IMR-90 (cell line): ENCODE measurements around the gene TRPV3. TPM values are rescaled to one million over a fixed set of nuclear protein-coding genes. Genes with fewer than 3 reads are reported as not detected.

Experiments
- ATAC-seq: fragments of 200-7000 bp; cut with Tn5 transposase; 2 replicates; pipeline ENCODE4 v1.9.1; 2020; ENCODE audit warnings: low read depth, mild to moderate bottlenecking, moderate library complexity
- BruUV-seq: library from RNA; stranded (reverse); fragments of 400-500 nt; replicated peaks from 2 replicates; lab custom pipeline; 2021; lab: Mats Ljungman, UMichigan
- CTCF ChIA-PET: fragments of 300-600 bp; formaldehyde crosslinking; extraction: SDS; loops from one replicate; lab custom pipeline; 2021; ENCODE audit warnings: antibody characterized with exemption; lab: Yijun Ruan, JAX
- POLR2A ChIA-PET: fragments of 300-600 bp; sonication (Branson Sonifier 250); formaldehyde crosslinking; loops from one replicate; lab custom pipeline; 2022; ENCODE audit warnings: antibody characterized with exemption; ENCODE audit not compliant: unreplicated experiment; lab: Charles Lee
- DNase-seq: peaks from one replicate; pipeline ENCODE4 v3.0.0; 2013
- H2AFZ ChIP-seq: replicated peaks from 2 replicates; pipeline ENCODE3; 2013; ENCODE audit warnings: low read length, mild to moderate bottlenecking; ENCODE audit not compliant: poor library complexity
- H2AK5ac ChIP-seq: 2 replicates; pipeline ENCODE4 v1.6.1; 2013; ENCODE audit warnings: low read depth, low read length, inconsistent platforms
- H2AK9ac ChIP-seq: replicated peaks from 2 replicates; pipeline ENCODE3; 2013; ENCODE audit warnings: mild to moderate bottlenecking, low read depth, low read length, moderate library complexity; ENCODE audit not compliant: poor library complexity
- H2BK120ac ChIP-seq: 2 replicates; pipeline ENCODE4 v1.6.1; 2013; ENCODE audit warnings: low read depth, low read length, inconsistent platforms
- H2BK15ac ChIP-seq: 3 replicates; pipeline ENCODE4 v1.6.1; 2013; ENCODE audit warnings: low read depth, low read length, inconsistent platforms
- H2BK20ac ChIP-seq: 2 replicates; pipeline ENCODE4 v1.6.1; 2013; ENCODE audit warnings: low read depth, mild to moderate bottlenecking, inconsistent platforms, low read length, moderate library complexity
- H2BK5ac ChIP-seq: 2 replicates; pipeline ENCODE4 v1.6.1; 2013; ENCODE audit warnings: mild to moderate bottlenecking, low read depth, low read length, inconsistent platforms; ENCODE audit not compliant: poor library complexity, severe bottlenecking
- H3K14ac ChIP-seq: replicated peaks from 2 replicates; pipeline ENCODE4 v1.6.1; 2013; ENCODE audit warnings: low read depth, low read length, inconsistent platforms
- H3K18ac ChIP-seq: 2 replicates; pipeline ENCODE4 v1.6.1; 2013; ENCODE audit warnings: low read depth, low read length, control low read depth
- H3K23ac ChIP-seq: 2 replicates; pipeline ENCODE4 v1.6.1; 2013; ENCODE audit warnings: low read depth, low read length, inconsistent platforms
- H3K27ac ChIP-seq: 2 replicates; pipeline ENCODE4 v1.5.1; 2013; ENCODE audit warnings: mild to moderate bottlenecking, control low read depth, low read length; ENCODE audit not compliant: insufficient read depth
- H3K27me3 ChIP-seq: 2 replicates; pipeline ENCODE4 v1.6.1; 2013; ENCODE audit warnings: low read length; ENCODE audit not compliant: control insufficient read depth, insufficient read depth
- H3K36me3 ChIP-seq: 2 replicates; pipeline ENCODE4 v1.6.1; 2013; ENCODE audit warnings: low read length, mixed read lengths; ENCODE audit not compliant: control insufficient read depth, insufficient read depth
- H3K4ac ChIP-seq: 2 replicates; pipeline ENCODE4 v1.6.1; 2013; ENCODE audit warnings: low read depth, low read length, inconsistent platforms
- H3K4me1 ChIP-seq: 2 replicates; pipeline ENCODE4 v1.6.1; 2013; ENCODE audit warnings: low read length, mixed read lengths; ENCODE audit not compliant: control insufficient read depth, insufficient read depth
- H3K4me2 ChIP-seq: 2 replicates; pipeline ENCODE4 v1.6.1; 2013; ENCODE audit warnings: low read depth, mild to moderate bottlenecking, control low read depth, low read length, moderate library complexity
- H3K4me3 ChIP-seq: 2 replicates; pipeline ENCODE4 v1.5.1; 2013; ENCODE audit warnings: low read depth, mild to moderate bottlenecking, control low read depth, low read length, moderate library complexity; ENCODE audit not compliant: insufficient read depth
- H3K56ac ChIP-seq: 2 replicates; pipeline ENCODE4 v1.6.1; 2013; ENCODE audit warnings: low read length, inconsistent platforms; ENCODE audit not compliant: insufficient read depth; ENCODE audit errors: extremely low read depth
- H3K79me1 ChIP-seq, 2 experiments: 2 replicates each; pipeline ENCODE4 v1.6.1; 2013; ENCODE audit warnings: low read length in 2 of 2, inconsistent platforms in 1 of 2, low read depth in 1 of 2
- H3K9ac ChIP-seq: 2 replicates; pipeline ENCODE4 v1.6.1; 2013; ENCODE audit warnings: low read depth, low read length, control low read depth
- H3K9me1 ChIP-seq: 2 replicates; pipeline ENCODE4 v1.6.1; 2013; ENCODE audit warnings: low read length, inconsistent platforms; ENCODE audit not compliant: insufficient read depth
- H3K9me3 ChIP-seq: 2 replicates; pipeline ENCODE4 v1.6.1; 2013; ENCODE audit warnings: low read length; ENCODE audit not compliant: control insufficient read depth, insufficient read depth
- H4K20me1 ChIP-seq: 2 replicates; pipeline ENCODE4 v1.6.1; 2013; ENCODE audit warnings: low read length, inconsistent platforms; ENCODE audit not compliant: insufficient read depth
- H4K5ac ChIP-seq: 2 replicates; pipeline ENCODE4 v1.6.1; 2013; ENCODE audit warnings: mild to moderate bottlenecking, low read depth, low read length, control low read depth
- H4K8ac ChIP-seq, 2 experiments: 2 replicates each; pipeline ENCODE4 v1.6.1; 2013; ENCODE audit warnings: low read depth in 2 of 2, low read length in 2 of 2, control low read depth in 1 of 2, inconsistent platforms in 1 of 2
- H4K91ac ChIP-seq: 2 replicates; pipeline ENCODE4 v1.6.1; 2013; ENCODE audit warnings: low read depth, low read length, inconsistent platforms; ENCODE audit not compliant: insufficient read depth
- BHLHE40 ChIP-seq: fragments of 150-350 bp; IDR thresholded peaks from 2 replicates; pipeline ENCODE4 v1.6.1; 2016; ENCODE audit warnings: mild to moderate bottlenecking, low read depth, low read length
- CEBPB ChIP-seq: IDR thresholded peaks from 2 replicates; pipeline ENCODE4 v1.6.1; 2012; ENCODE audit warnings: low read depth, low read length, improper control_type of control experiment
- CHD1 ChIP-seq: IDR thresholded peaks from 2 replicates; pipeline ENCODE4 v1.6.1; 2012; ENCODE audit warnings: low read depth, low read length, improper control_type of control experiment
- FOS ChIP-seq: fragments of 150-350 bp; IDR thresholded peaks from 2 replicates; pipeline ENCODE4 v1.6.1; 2016; ENCODE audit warnings: low read depth, low read length
- MAFK ChIP-seq: IDR thresholded peaks from 2 replicates; pipeline ENCODE4 v1.6.1; 2012; ENCODE audit warnings: low read depth, low read length, improper control_type of control experiment
- MAZ ChIP-seq: IDR thresholded peaks from 2 replicates; pipeline ENCODE4 v1.6.1; 2012; ENCODE audit warnings: low read depth, mild to moderate bottlenecking, low read length, improper control_type of control experiment, moderate library complexity, borderline replicate concordance
- MXI1 ChIP-seq: IDR thresholded peaks from 2 replicates; pipeline ENCODE4 v1.6.1; 2012; ENCODE audit warnings: low read depth, mild to moderate bottlenecking, low read length, moderate library complexity, borderline replicate concordance
- NFE2L2 ChIP-seq: fragments of 150-350 bp; IDR thresholded peaks from 2 replicates; pipeline ENCODE4 v1.6.1; 2016; ENCODE audit warnings: low read depth, mild to moderate bottlenecking, low read length
- POLR2A ChIP-seq: IDR thresholded peaks from 2 replicates; pipeline ENCODE4 v1.6.1; 2012; ENCODE audit warnings: mild to moderate bottlenecking, low read depth, low read length
- RAD21 ChIP-seq: IDR thresholded peaks from 2 replicates; pipeline ENCODE4 v1.6.1; 2012; ENCODE audit warnings: low read length, improper control_type of control experiment
- RCOR1 ChIP-seq: IDR thresholded peaks from 2 replicates; pipeline ENCODE4 v1.6.1; 2012; ENCODE audit warnings: mild to moderate bottlenecking, low read length, improper control_type of control experiment; ENCODE audit not compliant: insufficient replicate concordance
- RFX5 ChIP-seq: IDR thresholded peaks from 2 replicates; pipeline ENCODE4 v1.8.0; 2012; ENCODE audit warnings: low read depth, mild to moderate bottlenecking, low read length, moderate library complexity
- SMC3 ChIP-seq: fragments of 150-350 bp; IDR thresholded peaks from 2 replicates; pipeline ENCODE4 v1.6.1; 2016; ENCODE audit warnings: low read depth, mild to moderate bottlenecking, antibody characterized with exemption, low read length, moderate library complexity
- WGBS, 2 experiments: methylation state at CpG; one replicate each; pipeline versions ENCODE4 v1.1.5 to v1.1.7; 2013; ENCODE audit warnings: missing lambda C conversion rate in 2 of 2; ENCODE audit not compliant: insufficient read length in 1 of 2; ENCODE audit errors: extremely low coverage in 2 of 2; 5-methylcytosine and 5-hydroxymethylcytosine counted together
- dilution Hi-C: fragments of 300-500 bp; cut with HindIII; formaldehyde crosslinking; loops from one replicate; pipeline ENCODE4 v1.14.3; 2018; ENCODE audit warnings: low sequenced_read_pairs; ENCODE audit not compliant: unreplicated experiment
- in situ Hi-C: fragments of 300-500 bp; cut with MboI; formaldehyde crosslinking; loops from 3 replicates; pipeline ENCODE4 v1.14.3; 2019; ENCODE audit warnings: low sequenced_read_pairs, inconsistent platforms, mixed read lengths
- intact Hi-C: fragments of 100-400 bp; cut with micrococcal nuclease; formaldehyde crosslinking; loops from 2 replicates; pipeline ENCODE4 v1.10.0; 2022
- polyA plus RNA-seq, 3 experiments: library from polyadenylated mRNA; depleted of rRNA; stranded (reverse); fragments of >200 nt; gene quantifications; 2 replicates each; pipeline ENCODE4 v1.2.3, GENCODE V29; 2012; ENCODE audit warnings: low replicate concordance in 1 of 3
- total RNA-seq: library from RNA; depleted of rRNA; stranded (reverse); fragments of >200 nt; gene quantifications from 2 replicates; pipeline ENCODE4 v1.2.3, GENCODE V29; 2012
- TF ChIP-seq, protein P1 (sequence below): fragments of 150-350 bp; IDR thresholded peaks from 2 replicates; pipeline ENCODE4 v1.6.1; 2016; ENCODE audit warnings: low read depth, mild to moderate bottlenecking, low read length, moderate library complexity, borderline replicate concordance
- TF ChIP-seq, protein P2 (sequence below): fragments of 150-350 bp; IDR thresholded peaks from 2 replicates; pipeline ENCODE4 v1.6.1; 2017; ENCODE audit warnings: mild to moderate bottlenecking, antibody characterized with exemption, low read length, low read depth
- TF ChIP-seq, protein P3 (sequence below): conservative IDR thresholded peaks from 2 replicates; pipeline ENCODE4 v1.5.1; 2012; ENCODE audit warnings: mild to moderate bottlenecking, low read depth, low read length, improper control_type of control experiment

The TRPV3 gene
- total and polyA plus RNA-seq, 2 of the 4 experiments (the other 2 are of a cell fraction): 0.18 to 0.26 TPM

DNA sequence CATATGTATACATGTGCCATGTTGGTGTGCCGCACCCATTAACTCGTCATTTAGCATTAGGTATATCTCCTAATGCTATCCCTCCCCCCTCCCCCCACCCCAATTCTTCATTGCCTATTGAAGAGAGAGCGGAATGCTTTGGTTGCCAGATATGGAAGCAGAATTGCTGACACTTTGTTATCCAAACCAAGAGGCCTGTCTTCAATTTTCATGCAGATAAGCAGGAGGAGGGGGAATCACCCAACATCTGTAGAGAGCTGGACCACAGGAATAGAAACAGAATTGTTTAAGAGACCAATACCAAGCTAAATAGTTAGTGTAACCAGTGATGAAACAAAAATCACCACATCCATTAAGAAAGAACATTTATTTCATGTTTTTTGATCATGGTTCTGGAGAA is 74.8 kb downstream of the TRPV3 start:
- no peak overlapping the region for H3K56ac ChIP-seq
- no peak overlapping the region for H3K23ac ChIP-seq
- no peak for DNase-seq
- H2AK5ac ChIP-seq: no peak overlapping the region
- no TSS peak for BruUV-seq
- ChIA-PET CTCF (no interaction called here), POLR2A (no interaction called here)
- H3K9me1 ChIP-seq: no peaks in the 10 kb centered on the region
- no peak overlapping the region for H3K18ac ChIP-seq
- no peak overlapping the region for H4K8ac ChIP-seq
- H3K4me1 ChIP-seq: no peaks in the 10 kb centered on the region
- H4K5ac ChIP-seq: no peak overlapping the region
- no peak overlapping the region for H2BK15ac ChIP-seq
- H2AFZ ChIP-seq: no peak overlapping the region
- no peak overlapping the region for H2BK120ac ChIP-seq
- no peak overlapping the region for H3K14ac ChIP-seq
- no peaks in the 10 kb centered on the region for H3K9me3 ChIP-seq
- TF ChIP-seq, protein P1, sequence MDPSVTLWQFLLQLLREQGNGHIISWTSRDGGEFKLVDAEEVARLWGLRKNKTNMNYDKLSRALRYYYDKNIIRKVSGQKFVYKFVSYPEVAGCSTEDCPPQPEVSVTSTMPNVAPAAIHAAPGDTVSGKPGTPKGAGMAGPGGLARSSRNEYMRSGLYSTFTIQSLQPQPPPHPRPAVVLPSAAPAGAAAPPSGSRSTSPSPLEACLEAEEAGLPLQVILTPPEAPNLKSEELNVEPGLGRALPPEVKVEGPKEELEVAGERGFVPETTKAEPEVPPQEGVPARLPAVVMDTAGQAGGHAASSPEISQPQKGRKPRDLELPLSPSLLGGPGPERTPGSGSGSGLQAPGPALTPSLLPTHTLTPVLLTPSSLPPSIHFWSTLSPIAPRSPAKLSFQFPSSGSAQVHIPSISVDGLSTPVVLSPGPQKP: no peak
- TF ChIP-seq POLR2A (no peak), RAD21 (no peak), MAZ (no peak), MAFK (no peak), RFX5 (no peak), BHLHE40 (no peak), RCOR1 (no peak), SMC3 (no peak), CEBPB (no peak), NFE2L2 (no peak), FOS (no peak), MXI1 (no peak), CHD1 (no peak)
- TF ChIP-seq, protein P2, sequence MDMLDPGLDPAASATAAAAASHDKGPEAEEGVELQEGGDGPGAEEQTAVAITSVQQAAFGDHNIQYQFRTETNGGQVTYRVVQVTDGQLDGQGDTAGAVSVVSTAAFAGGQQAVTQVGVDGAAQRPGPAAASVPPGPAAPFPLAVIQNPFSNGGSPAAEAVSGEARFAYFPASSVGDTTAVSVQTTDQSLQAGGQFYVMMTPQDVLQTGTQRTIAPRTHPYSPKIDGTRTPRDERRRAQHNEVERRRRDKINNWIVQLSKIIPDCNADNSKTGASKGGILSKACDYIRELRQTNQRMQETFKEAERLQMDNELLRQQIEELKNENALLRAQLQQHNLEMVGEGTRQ: no peak
- TF ChIP-seq, protein P3, sequence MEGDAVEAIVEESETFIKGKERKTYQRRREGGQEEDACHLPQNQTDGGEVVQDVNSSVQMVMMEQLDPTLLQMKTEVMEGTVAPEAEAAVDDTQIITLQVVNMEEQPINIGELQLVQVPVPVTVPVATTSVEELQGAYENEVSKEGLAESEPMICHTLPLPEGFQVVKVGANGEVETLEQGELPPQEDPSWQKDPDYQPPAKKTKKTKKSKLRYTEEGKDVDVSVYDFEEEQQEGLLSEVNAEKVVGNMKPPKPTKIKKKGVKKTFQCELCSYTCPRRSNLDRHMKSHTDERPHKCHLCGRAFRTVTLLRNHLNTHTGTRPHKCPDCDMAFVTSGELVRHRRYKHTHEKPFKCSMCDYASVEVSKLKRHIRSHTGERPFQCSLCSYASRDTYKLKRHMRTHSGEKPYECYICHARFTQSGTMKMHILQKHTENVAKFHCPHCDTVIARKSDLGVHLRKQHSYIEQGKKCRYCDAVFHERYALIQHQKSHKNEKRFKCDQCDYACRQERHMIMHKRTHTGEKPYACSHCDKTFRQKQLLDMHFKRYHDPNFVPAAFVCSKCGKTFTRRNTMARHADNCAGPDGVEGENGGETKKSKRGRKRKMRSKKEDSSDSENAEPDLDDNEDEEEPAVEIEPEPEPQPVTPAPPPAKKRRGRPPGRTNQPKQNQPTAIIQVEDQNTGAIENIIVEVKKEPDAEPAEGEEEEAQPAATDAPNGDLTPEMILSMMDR: no peak
- H3K4ac ChIP-seq: no peak overlapping the region
- WGBS, 2 experiments: no CpG with 5 or more reads among the region's 3 CpGs
- no peak overlapping the region for H3K4me3 ChIP-seq
- H3K79me1 ChIP-seq: no peaks in the 10 kb centered on the region
- H4K20me1 ChIP-seq: no peaks in the 10 kb centered on the region
- no peak overlapping the region for H3K9ac ChIP-seq
- H3K27me3 ChIP-seq: peaks cover 2% of the 10 kb centered on the region; the same call in 1 of the 2 replicates
- no peak overlapping the region for H2BK20ac ChIP-seq
- in situ Hi-C loops: no loop called here
- no peak overlapping the region for H4K91ac ChIP-seq
- no peak overlapping the region for H3K4me2 ChIP-seq
- ATAC-seq: no peak
- no peak overlapping the region for H2AK9ac ChIP-seq
- intact Hi-C loops: no loop called here
- H2BK5ac ChIP-seq: no peak overlapping the region
- dilution Hi-C loops: no loop called here
- no peaks in the 10 kb centered on the region for H3K36me3 ChIP-seq
- no peak overlapping the region for H3K27ac ChIP-seq
